HL-60 (cell line): Measurements from ENCODE around the gene NARS2.

ENCODE experiments used
- CTCF ChIP-seq: IDR thresholded peaks from one replicate; pipeline ENCODE4 v1.5.1; 2011; ENCODE audit warnings: low read length, control low read depth, inconsistent platforms; ENCODE audit not compliant: insufficient read depth
- REST ChIP-seq: IDR thresholded peaks from 2 replicates; pipeline ENCODE4 v1.6.1; 2012; ENCODE audit warnings: low read depth; ENCODE audit not compliant: insufficient replicate concordance

GRCh38 chr11:78586452-78587046 is 11.9 kb upstream of the NARS2 start:
- TF ChIP-seq CTCF (peak; percentile 53), REST (no peak)
